GM21737 (cell line): Measurements from ENCODE around the gene BRF1.

Experiments
- ATAC-seq: cut with Tn5 transposase; IDR thresholded peaks from one replicate; pipeline ENCODE4 v1.9.1; 2021; ENCODE audit warnings: mild to moderate bottlenecking, moderate library complexity; ENCODE audit not compliant: unreplicated experiment

BRF1 gene

GRCh38 chr14:105269405-105269804, 31.4 kb downstream of the BRF1 start:
- no peak for ATAC-seq

DNA sequence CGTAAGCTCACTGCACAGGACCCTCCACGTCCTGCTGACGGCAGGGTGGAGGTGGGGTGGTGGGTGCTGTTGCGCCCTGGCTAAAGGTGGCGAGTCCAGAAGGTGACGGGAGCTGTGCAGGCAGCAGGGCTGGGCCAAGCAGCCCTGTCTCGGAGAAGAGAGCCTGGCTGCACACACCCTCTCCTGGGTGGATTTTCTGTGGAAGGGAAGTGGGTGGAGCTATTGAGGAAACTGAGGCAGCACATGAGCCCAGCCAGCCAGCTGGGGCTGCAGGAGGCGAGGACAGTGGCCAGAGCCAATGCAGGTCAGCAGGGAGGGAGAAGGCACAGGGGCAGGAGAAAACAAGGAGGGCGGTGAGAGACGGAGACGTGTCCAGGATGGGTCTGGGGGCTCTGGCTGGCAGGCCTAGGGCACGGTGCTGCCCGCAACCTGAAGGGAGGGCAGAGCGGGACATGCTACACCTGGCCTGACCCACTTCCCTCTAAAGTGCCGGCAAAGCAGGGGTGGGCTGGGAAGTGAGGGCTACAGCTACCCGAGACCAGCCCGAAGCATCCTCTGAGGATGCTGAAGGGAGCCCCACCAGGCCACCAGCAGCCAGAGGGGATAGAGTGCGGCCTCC, 32.0 kb downstream of the BRF1 start:
- ATAC-seq: no peak

DNA sequence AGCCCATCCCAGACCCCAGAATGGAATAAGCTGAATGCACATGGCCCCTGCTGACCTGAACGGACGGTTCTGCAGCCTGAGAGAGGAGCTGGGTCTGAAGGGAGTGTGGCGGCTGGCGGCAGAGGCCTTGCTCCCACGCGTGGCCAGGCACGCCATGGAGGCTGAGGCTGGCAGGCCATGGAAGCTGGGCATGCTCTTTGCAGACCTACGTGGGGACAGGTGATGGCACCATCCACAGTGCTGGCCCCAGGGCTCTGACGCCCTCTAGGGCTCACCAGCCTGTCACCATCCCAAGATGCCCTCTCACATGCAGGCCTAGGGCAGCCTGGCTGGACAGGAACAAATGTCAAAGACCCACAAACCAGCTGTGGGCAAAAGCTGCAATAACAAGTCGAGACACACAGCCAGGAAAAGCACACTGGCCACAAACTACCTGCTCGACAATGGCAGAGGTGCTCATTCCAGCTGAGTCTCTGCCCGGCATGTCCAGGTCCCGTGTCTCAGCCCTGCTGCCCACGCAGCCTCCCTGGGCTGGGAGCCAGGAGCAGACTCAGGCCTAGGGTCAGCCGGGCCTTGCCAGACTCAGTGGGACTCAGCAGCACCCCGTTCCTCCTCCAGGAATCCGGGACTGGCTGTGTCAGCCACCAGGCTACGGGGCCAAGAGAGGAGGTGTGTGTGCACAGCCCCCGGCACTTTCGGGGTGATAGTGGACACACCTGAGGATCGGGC, 32.8 kb downstream of the BRF1 start:
- ATAC-seq: no peak

DNA sequence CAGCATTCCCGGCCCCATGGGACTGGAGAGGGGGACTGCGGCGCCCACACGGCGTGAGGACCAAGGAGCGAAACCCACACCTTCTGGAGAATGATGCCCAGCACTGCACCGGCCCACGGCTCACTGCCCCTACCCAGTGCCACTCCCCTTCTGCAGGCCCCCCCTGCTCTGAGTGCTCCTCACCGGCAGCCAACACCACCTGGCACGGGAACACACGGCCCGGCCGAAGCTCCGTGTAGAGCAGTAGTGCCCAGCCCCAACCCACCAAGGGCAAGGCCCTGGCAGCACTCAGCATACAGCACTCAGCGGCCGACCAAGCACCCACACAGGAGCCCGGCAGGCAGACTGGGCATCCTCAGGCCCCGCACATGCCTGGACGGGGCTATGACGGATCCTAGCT, 39.0 kb downstream of the BRF1 start:
- ATAC-seq: no peak

GRCh38 chr14:105260959-105261358, 39.8 kb downstream of the BRF1 start:
- ATAC-seq: no peak

DNA sequence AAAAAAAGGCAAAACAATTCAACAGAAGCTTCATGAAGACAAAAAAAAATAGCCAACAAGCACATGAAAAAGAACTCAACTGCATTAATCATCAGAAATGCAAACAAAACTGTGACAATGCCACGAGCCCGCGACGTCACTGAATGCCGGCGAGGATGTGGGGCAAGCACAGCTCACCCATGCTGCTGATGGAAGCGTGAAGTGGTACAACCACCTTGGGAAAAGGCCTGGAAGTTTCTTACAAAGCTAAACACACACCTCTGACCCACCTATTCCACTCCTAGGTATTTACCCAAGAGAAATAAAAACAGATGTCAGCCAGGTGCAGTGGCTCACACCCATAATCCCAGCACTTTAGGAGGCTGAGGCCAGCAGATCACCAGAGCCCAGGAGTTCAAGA, 42.0 kb downstream of the BRF1 start:
- ATAC-seq: no peak

DNA sequence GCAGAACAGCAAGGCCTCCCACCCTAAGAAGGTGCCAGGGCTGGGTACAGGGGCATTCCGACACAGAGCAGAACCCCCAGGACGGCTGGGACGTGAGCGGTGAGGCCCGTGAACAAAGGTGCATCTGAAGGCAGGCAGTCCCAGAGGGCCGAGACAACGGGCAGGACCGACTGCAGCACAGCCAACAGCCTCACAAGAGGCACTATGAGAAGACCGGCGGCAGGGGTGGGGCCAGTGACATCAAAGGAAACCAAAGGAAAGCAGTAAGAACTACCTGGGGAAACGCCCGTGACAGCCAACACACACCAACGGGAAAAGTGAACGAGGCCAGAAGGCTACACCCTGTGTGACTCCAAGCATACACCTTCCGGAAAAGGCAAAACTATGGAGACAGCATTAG, 43.3 kb downstream of the BRF1 start:
- ATAC-seq: no peak

DNA sequence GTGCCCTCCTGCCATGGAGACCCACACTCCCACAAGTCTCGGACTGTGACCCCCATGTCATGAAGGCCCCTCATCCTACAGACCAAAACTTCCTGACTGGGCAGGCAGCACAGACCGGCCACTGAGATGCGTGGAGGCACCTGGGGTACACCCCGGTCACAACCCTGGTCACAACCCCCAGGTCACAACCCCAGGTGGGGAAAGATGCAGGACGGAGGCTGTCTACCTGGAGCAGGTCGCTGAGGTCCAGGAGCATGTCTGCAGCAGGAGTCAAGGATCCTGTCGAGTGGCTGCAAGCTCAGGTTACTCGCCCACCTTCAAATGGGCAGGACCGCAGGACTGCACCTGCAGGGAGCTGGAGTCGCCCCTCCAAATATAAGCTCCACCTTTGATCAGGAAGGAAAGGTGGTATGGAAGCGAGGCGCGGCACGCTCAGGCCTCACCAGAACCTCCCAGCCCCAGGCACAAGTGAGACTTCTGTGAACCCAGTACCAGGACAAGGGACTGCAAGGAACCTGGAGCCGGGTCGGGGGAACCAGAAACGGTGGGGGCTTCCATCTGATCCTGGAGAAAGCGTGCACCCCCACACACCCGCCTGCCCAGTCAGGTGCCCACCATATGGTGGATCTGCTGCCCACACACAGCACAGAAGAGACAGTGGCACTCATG, 44.4 kb downstream of the BRF1 start:
- no peak for ATAC-seq

- ATAC-seq: no peak
Observed at GRCh38 chr14:105255021-105255507, 45.7 kb downstream of the BRF1 start.

DNA sequence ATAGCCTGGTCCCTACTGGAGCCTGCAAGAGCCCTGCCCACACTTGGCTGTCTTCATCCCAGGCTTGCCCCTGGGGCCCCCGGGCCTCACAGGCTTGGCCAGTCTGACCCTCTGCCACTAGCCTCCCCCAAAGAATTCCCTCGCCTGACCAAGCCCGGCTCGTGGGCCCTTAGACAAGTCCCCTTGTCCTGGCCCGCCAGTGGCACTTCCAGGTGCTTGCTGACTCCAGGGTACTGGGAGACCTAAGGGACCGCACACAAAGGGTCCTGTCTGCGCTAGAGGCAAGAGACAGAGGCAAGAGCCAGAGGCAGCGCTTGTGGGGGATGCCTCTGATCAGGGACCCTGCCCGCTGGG, 47.5 kb downstream of the BRF1 start:
- ATAC-seq: no peak

- ATAC-seq: no peak
Observed at GRCh38 chr14:105252552-105253328, 48.1 kb downstream of the BRF1 start.

- no peak for ATAC-seq
Observed at GRCh38 chr14:105251920-105252319, 48.9 kb downstream of the BRF1 start.

GRCh38 chr14:105250986-105251385, 49.8 kb downstream of the BRF1 start:
- no peak for ATAC-seq

DNA sequence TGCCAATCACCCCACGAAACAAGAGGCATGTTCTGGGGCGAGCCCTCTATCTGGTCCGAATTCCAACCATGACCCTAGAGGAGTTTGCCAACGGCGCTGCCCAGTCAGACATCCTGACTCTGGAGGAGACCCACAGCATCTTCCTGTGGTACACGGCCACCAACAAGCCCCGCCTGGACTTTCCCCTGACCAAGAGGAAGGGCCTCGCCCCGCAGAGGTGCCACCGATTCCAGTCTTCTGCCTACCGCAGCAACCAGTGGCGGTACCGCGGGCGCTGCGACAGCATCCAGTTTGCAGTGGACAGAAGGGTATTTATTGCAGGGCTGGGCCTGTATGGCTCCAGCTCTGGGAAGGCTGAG, 50.8 kb downstream of the BRF1 start:
- ATAC-seq: no peak

GRCh38 chr14:105249182-105250007, 51.4 kb downstream of the BRF1 start:
- ATAC-seq: no peak

GRCh38 chr14:105248368-105249181, 52.2 kb downstream of the BRF1 start, which contains the start of gene BTBD6:
Gene BTBD6, plus strand, starts transcription at chr14:105248533. Its CDS starts 179 bp downstream, at chr14:105248712.
- ATAC-seq: peak; percentile 89

DNA sequence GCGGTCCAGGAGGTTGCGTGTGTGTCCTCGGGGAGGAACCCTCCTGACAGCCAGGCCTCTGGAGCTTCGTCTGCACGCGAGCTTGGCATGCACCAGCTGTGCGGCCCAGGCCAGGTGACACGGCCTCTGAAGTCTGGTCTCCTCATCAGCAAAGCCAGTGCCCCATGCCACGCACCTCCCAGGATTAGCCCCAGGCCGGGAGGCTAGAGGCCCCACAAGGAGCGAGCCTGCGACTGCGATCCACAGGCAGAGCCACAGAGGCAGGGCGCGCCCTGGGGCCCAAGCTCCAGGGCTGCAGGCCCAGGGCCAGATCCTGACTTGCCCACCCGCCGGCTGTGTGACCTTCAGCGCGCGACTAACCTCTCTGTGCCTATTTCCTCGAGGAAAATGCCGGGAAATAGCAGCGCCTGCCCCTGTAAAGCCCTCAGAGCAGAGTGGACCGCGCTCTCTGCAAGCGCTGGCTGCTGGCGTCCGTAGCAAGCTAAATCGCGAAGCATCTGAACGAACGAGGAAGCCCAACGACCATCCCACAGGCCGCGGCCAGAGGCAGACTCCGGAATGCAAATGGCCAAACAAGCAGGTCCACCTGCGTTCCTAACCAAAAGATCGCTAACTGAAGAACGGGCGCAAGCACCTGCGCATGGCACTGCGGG, 53.0 kb downstream of the BRF1 start:
- peak; percentile 9 for ATAC-seq

GRCh38 chr14:105247026-105247425, 53.8 kb downstream of the BRF1 start:
- no peak for ATAC-seq

DNA sequence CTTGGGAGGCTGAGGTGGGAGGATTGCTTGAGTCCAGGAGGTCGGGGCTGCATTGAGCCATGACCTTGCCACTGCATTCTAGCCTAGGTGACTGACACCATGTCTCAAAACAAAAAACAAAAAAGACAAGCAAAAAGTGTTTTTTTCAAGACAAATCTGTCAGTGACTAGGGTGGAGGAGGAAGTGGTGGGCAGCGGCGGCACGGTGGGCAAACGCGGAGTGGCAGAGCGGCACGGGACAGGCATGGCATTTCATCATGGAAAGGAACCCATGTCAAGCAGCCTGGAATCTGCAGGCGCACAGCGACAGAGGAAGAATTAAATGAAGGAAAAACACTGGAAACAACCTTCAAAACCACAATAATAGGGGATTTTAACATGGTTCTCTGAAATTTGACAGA, 56.5 kb downstream of the BRF1 start:
- no peak for ATAC-seq
